ENCODE measurements around the gene TRANK1.

TRANK1 gene

GRCh38 chr3:36941658-36942057, 3.2 kb downstream of the TRANK1 start:
- H3K4me1 ChIP-seq (ENCODE audit: control insufficient read depth, insufficient read depth, low read length), result no peaks in the 10 kb centered on the region
- no peak overlapping the region for H3K27ac ChIP-seq (ENCODE audit: extremely low read depth, low read depth, low read length)
- ChIA-PET POLR2A (no interaction called here), CTCF (interaction anchor here (1.2 kb wide), 1 partner anchor 17 kb away, joined by 3 read pairs; no protein-coding TSS in a partner anchor)
- TF ChIP-seq ZNF548 (tag by site-specific recombination; IDR thresholded peaks at IDR 0.05) (no peak), SCRT1 (tag by site-specific recombination; IDR thresholded peaks at IDR 0.05; ENCODE audit: borderline replicate concordance) (no peak)
- no peak overlapping the region for H3K4me3 ChIP-seq (ENCODE audit: low read depth, low read length)
- H3K9me3 ChIP-seq (ENCODE audit: control insufficient read depth, insufficient read depth, low read depth, low read length), result no peaks in the 10 kb centered on the region
- H3K36me3 ChIP-seq (ENCODE audit: control insufficient read depth in 2 of 2, insufficient read depth in 1 of 2, low read length in 2 of 2), result no peaks in the 10 kb centered on the region

DNA sequence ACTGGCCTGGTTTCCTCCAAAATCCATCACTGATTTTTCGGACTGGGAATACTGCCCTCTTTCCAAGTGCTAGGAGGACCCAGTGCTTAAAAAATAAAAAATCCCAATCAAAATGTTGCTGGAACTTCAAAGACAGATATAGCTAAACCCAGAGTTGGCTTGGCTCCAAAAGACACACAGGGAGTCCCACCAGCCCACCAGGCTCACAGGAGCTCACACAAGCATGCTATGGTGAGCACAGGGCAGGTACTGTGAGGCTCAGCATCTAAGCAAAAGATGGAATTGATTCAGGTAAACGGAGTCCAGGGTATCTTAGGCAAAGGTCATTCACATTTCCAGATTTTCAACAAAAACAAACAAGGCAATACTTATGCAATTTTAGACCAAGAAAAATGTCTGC, 3.7 kb downstream of the TRANK1 start:
- Histone ChIP-seq H3K4me3 (ENCODE audit: low read depth, low read length) (no peak overlapping the region), H3K9me3 (ENCODE audit: control insufficient read depth, insufficient read depth, low read depth, low read length) (no peaks in the 10 kb centered on the region)
- CTCF ChIA-PET, result interaction anchor here (1.2 kb wide), 1 partner anchor 18 kb away, joined by 3 read pairs; no protein-coding TSS in a partner anchor

More for the DNA sequence above, 3.7 kb downstream of the TRANK1 start:
- no peak for TF ChIP-seq SETDB1 (IDR thresholded peaks at IDR 0.05; ENCODE audit: insufficient read length, low read length)
- TF ChIP-seq SP2 (tag by site-specific recombination; IDR thresholded peaks at IDR 0.05), result no peak
- TF ChIP-seq ZBTB48 (tag by site-specific recombination; IDR thresholded peaks at IDR 0.05), result no peak
- no peak for TF ChIP-seq ZNF221 (tag by site-specific recombination; IDR thresholded peaks at IDR 0.05; ENCODE audit: borderline replicate concordance)
- no peak for TF ChIP-seq OVOL3 (tag by site-specific recombination; IDR thresholded peaks at IDR 0.05)
- no peak for TF ChIP-seq ZNF280C (tag by site-specific recombination; IDR thresholded peaks at IDR 0.05)
- TF ChIP-seq ZNF660 (tag by site-specific recombination; IDR thresholded peaks at IDR 0.05), result no peak
- TF ChIP-seq, protein P1, sequence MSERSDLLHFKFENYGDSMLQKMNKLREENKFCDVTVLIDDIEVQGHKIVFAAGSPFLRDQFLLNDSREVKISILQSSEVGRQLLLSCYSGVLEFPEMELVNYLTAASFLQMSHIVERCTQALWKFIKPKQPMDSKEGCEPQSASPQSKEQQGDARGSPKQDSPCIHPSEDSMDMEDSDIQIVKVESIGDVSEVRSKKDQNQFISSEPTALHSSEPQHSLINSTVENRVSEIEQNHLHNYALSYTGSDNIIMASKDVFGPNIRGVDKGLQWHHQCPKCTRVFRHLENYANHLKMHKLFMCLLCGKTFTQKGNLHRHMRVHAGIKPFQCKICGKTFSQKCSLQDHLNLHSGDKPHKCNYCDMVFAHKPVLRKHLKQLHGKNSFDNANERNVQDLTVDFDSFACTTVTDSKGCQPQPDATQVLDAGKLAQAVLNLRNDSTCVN (tag by site-specific recombination; optimal IDR thresholded peaks at IDR 0.05), result no peak
- no peak for TF ChIP-seq ZNF610 (tag by site-specific recombination; IDR thresholded peaks at IDR 0.05; ENCODE audit: borderline replicate concordance)
- TF ChIP-seq SCRT2 (tag by site-specific recombination; IDR thresholded peaks at IDR 0.05), result no peak
- TF ChIP-seq ZNF677 (tag by site-specific recombination; IDR thresholded peaks at IDR 0.05), result no peak
- TF ChIP-seq, protein P2, sequence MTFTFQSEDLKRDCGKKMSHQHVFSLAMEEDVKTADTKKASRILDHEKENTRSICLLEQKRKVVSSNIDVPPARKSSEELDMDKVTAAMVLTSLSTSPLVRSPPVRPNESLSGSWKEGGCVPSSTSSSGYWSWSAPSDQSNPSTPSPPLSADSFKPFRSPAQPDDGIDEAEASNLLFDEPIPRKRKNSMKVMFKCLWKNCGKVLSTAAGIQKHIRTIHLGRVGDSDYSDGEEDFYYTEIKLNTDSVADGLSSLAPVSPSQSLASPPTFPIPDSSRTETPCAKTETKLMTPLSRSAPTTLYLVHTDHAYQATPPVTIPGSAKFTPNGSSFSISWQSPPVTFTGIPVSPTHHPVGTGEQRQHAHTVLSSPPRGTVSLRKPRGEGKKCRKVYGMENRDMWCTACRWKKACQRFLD (tag by site-specific recombination; IDR thresholded peaks at IDR 0.05), result no peak
- TF ChIP-seq, protein P3, sequence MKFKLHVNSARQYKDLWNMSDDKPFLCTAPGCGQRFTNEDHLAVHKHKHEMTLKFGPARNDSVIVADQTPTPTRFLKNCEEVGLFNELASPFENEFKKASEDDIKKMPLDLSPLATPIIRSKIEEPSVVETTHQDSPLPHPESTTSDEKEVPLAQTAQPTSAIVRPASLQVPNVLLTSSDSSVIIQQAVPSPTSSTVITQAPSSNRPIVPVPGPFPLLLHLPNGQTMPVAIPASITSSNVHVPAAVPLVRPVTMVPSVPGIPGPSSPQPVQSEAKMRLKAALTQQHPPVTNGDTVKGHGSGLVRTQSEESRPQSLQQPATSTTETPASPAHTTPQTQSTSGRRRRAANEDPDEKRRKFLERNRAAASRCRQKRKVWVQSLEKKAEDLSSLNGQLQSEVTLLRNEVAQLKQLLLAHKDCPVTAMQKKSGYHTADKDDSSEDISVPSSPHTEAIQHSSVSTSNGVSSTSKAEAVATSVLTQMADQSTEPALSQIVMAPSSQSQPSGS (tag by site-specific recombination; IDR thresholded peaks at IDR 0.05; ENCODE audit: low read depth), result no peak
- TF ChIP-seq AEBP2 (tag by site-specific recombination; IDR thresholded peaks at IDR 0.05; ENCODE audit: borderline replicate concordance), result no peak
- TF ChIP-seq ZNF16 (tag by site-specific recombination; IDR thresholded peaks at IDR 0.05; ENCODE audit: low read depth), result no peak
- TF ChIP-seq ZNF530 (tag by site-specific recombination; IDR thresholded peaks at IDR 0.05; ENCODE audit: low read depth), result no peak
- no peak for TF ChIP-seq ZNF175 (tag by site-specific recombination; IDR thresholded peaks at IDR 0.05)
- TF ChIP-seq ZNF324 (tag by site-specific recombination; IDR thresholded peaks at IDR 0.05), result no peak
- TF ChIP-seq ZNF596 (tag by site-specific recombination; IDR thresholded peaks at IDR 0.05), result no peak
- TF ChIP-seq, protein P4, sequence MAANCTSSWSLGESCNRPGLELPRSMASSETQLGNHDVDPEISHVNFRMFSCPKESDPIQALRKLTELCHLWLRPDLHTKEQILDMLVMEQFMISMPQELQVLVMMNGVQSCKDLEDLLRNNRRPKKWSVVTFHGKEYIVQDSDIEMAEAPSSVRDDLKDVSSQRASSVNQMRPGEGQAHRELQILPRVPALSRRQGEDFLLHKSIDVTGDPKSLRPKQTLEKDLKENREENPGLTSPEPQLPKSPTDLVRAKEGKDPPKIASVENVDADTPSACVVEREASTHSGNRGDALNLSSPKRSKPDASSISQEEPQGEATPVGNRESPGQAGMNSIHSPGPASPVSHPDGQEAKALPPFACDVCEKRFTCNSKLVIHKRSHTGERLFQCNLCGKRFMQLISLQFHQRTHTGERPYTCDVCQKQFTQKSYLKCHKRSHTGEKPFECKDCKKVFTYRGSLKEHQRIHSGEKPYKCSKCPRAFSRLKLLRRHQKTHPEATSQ (tag by site-specific recombination; IDR thresholded peaks at IDR 0.05), result no peak
- Histone ChIP-seq H3K36me3 (ENCODE audit: control insufficient read depth in 2 of 2, insufficient read depth in 1 of 2, low read length in 2 of 2) (no peaks in the 10 kb centered on the region), H3K4me1 (ENCODE audit: control insufficient read depth, insufficient read depth, low read length) (no peaks in the 10 kb centered on the region), H3K27ac (ENCODE audit: extremely low read depth, low read depth, low read length) (no peak overlapping the region)
- POLR2A ChIA-PET, result no interaction called here

Measured in HEK293 (cell line).